Measurements from ENCODE around the gene GYG2. TPM values are rescaled to one million over a fixed set of nuclear protein-coding genes. Genes with fewer than 3 reads are reported as not detected.

Gene GYG2
- total and polyA plus RNA-seq, 2 donors (not counting 3 experiments of a cell fraction or from before 2014, with no cell fraction given): 0.12 to 0.22 TPM

GRCh38 chrX:2902841-2903240, 74.1 kb downstream of the GYG2 start:
- ChIA-PET POLR2A (no interaction called here), CTCF (no interaction called here)
- DNase-seq (ENCODE audit: low read depth, low spot score) (no peak), FAIRE-seq (no peak)
- Histone ChIP-seq H3K4me3 (replicated peaks in 1 of 3; ENCODE audit: insufficient read depth in 1 of 3, low read depth in 1 of 3, low read length in 3 of 3) (no peak overlapping the region), H3K9me3 (replicated peaks; ENCODE audit: control insufficient read depth, insufficient read depth, low read length) (no peaks in the 10 kb centered on the region), H3K27me3 (ENCODE audit: control insufficient read depth in 2 of 2, insufficient read depth in 2 of 2, low read length in 2 of 2) (no peaks in the 10 kb centered on the region), H3K4me2 (ENCODE audit: insufficient read depth, low read length) (no peak overlapping the region), H3K4me1 (ENCODE audit: control insufficient read depth, extremely low read depth, insufficient read depth, low read length) (peaks cover under 1% of the 10 kb centered on the region), H3K79me2 (ENCODE audit: control insufficient read depth, insufficient read depth, low read length) (no peaks in the 10 kb centered on the region), H3K9me1 (replicated peaks; ENCODE audit: control insufficient read depth, extremely low read depth, insufficient read depth, low read length) (no peaks in the 10 kb centered on the region), H3K27ac (ENCODE audit: insufficient read depth, low read depth, low read length) (no peak overlapping the region), H3K9ac (replicated peaks; ENCODE audit: extremely low read depth, insufficient read depth, low read length) (no peak overlapping the region), H4K20me1 (replicated peaks; ENCODE audit: control insufficient read depth, extremely low read depth, insufficient read depth, low read length) (no peaks in the 10 kb centered on the region), H3K36me3 (ENCODE audit: control insufficient read depth in 2 of 2, extremely low read depth in 1 of 2, insufficient read depth in 2 of 2, low read length in 2 of 2) (no peaks in the 10 kb centered on the region), H2AFZ (ENCODE audit: low read depth, low read length) (no peak overlapping the region)
- TF ChIP-seq MYC (IDR thresholded peaks at IDR 0.05; ENCODE audit: low read depth, low read length): no peak
- no peak for TF ChIP-seq FOS (IDR thresholded peaks at IDR 0.05; ENCODE audit: borderline replicate concordance, insufficient read depth, low read length)
- TF ChIP-seq POLR2A (IDR thresholded peaks at IDR 0.05; ENCODE audit: low read depth, low read length): no peak
- no peak for TF ChIP-seq MAX (IDR thresholded peaks at IDR 0.05; ENCODE audit: insufficient read depth, insufficient read length)
- TF ChIP-seq EZH2 (IDR thresholded peaks at IDR 0.05; ENCODE audit: borderline replicate concordance, low read depth, low read length, severe bottlenecking): no peak
- no peak for TF ChIP-seq POLR2AphosphoS5 (IDR thresholded peaks at IDR 0.05; ENCODE audit: insufficient read depth, low read depth, low read length)
- TF ChIP-seq JUN (IDR thresholded peaks at IDR 0.05; ENCODE audit: borderline replicate concordance, insufficient read depth, insufficient read length, low read depth): no peak
- no peak for TF ChIP-seq GATA2 (IDR thresholded peaks at IDR 0.05; ENCODE audit: insufficient read depth, insufficient read length, low read depth, low read length)
- TF ChIP-seq CTCF (IDR thresholded peaks at IDR 0.05; ENCODE audit: extremely low read depth in 1 of 2, insufficient read depth in 1 of 2, low read depth in 1 of 2, low read length in 2 of 2): no peak
- dilution Hi-C loops (cut with MboI; ENCODE audit: extremely low pct_ligation_motif_present, low sequenced_read_pairs): no loop called here
- intact Hi-C loops (cut with micrococcal nuclease): no loop called here
- BruUV-seq (replicated peaks): no TSS peak
